ENCODE measurements around the gene POLR1E.
"Not testable (repeated sequence)": the region's sequence is repeated elsewhere in the genome, so short reads cannot be mapped to it uniquely, and the experiment has no call there.

POLR1E gene

DNA sequence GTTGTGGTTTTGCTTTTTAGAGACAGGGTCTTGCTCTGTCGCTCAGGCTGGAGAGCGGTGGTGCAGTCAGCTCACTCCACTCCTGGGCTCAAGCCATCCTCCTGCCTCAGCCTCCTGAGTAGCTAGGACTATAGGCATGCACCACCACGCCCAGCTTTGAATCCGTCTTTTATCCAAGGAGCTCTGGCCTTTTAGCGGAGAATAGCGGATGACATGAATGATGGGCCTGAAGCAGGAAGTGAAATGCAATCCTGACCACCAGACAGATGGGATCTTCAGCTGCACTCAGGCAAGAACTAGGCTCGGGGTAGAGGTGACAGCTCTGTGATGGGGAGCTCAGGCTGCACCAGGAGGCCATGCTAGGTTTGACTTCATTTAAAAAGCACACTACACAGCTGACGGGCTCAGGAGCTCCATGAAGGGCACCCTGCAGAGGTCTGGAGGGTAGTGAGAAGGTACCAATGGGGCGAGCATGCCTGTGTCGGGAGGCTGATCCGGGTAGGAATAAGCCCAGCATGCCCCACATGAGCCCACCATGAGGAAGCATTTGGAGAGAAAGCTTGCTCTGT is 21.9 kb downstream of the POLR1E start:
- DNase-seq, result no peak

DNA sequence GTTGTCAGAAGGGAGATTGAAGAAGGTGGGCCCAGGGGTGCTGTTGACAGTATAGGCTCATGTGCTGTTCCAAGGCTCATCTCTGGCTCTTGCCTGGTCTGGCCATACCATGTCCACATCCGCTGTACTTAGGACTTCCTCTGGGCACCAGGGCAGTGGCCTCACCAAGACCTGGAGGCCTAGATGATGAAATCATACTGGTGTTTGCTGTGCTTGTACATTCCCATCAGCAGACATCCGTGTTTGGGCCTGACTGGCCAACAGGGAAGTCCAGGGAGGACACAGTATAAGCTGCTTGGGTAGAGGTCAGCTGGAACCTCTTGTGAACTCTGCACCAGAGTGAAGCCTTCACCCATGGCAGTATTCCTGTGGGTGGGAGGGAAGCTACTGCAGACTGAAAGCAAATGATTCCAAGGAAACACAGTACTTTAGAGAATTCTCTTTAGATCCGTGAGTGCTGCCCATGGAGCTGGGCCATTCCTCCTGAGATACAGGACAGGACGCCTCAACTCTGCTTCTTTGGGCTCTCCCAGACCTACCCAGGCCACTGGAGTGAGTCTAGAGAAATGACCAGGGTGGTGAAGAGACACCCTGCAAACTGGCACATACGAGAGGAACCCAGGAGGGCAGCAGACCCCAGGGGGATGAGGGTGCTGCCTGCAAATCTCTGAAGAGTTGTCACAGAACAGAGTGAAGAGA is 22.5 kb downstream of the POLR1E start:
- no peak for DNase-seq

DNA sequence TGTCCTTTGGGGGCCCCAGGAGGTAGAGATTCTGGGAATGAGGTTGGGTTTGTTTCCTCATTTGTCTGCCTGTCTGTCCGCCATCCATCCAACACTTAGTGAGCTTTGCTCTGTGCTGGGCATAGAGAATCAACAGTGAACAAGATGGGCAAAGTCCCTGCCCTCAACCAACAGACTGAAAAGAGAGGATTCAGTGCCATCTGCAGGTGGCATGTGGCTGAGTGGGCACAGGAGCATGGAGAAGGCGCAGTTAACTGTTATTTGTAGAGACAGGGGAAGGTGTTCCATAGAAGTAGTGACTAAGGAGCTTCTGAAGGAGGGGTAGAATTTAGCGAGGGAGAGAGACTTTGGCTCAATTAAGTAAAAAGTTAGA is 23.1 kb downstream of the POLR1E start:
- DNase-seq, result no peak

DNA sequence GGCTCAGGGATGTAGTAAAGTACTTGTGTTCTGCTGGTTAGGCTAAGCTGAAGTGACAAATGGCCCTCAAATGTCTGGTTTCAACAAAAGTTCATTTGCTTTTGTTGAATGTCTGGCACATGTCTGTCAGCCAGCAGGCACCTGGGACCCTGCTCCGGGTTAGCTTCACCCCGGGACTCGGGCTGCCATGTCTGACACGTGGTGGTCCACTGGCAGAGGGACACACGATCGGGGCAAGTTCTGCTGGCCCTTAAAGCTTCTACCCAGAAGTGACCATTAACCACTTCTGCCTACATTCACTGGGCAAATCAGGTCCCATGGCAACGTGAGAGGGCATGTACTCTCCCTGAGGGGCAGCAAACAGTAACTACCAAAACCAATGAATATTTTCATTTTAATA is 23.8 kb downstream of the POLR1E start:
- no peak for DNase-seq

DNA sequence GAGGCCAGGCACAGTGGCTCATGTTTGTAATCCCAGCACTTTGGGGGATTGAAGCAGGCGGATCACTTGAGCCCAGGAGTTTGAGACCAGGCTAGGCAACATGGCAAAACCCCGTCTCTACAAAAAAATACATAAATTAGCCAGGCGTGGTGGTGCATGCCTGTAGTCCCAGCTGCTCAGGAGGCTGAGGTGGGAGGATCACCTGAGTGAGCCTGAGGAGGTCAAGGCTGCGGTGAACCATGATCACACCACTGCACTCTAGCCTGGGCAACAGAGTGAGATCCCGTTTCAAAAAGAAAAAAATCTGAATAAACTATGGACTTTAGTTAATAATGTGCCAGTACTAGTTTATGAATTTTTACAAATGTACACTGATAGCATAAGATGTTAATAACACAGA is 24.3 kb downstream of the POLR1E start:
- DNase-seq, result not testable (repeated sequence)

DNA sequence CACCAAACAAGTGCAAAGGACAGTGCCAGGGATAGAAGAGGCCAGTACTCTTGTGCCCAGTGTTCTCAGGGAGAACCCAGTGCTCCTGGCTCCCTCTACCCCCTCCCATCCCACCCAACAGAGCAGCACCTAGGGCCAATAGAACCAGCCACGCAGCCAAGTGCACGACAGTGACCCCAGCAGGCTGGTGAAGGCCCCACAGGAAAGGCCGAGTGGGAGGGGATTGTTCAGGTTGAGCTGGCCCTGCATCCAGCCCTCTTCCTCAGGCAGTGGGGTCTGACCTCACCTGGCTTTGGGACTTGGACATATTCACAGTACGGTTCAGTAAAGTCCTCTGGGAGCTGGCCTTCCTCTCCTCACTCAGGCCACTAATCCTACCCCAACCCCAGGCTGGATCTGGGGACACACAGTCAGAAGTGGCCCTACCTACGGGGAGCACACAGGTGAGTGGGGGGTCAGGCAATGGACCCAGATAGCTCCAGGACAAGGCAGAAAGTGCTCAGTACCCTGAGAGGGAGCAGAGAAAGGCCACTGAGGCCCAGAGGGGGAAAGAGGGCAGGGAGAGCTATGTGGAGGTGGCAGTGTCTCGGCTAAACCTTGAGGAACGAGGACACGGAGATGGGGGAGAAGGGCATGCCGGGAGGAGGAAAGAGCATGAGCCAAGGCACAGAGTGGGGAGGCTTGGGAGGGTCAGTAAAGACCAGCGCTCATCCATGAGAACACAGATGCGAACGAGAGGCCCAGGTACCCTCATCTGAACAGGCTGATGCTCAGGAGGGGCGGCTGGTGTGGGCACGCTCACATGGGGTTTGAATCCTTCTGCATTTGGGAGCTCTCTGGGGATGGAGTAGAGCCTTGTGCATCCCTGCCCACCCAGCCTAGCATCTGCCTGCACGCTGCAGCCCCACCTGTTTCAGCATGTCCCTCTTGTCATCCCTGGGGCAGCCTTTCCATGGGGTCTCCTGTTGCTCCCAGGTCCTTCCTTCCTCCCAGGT is 25.6 kb downstream of the POLR1E start:
- no peak for DNase-seq

DNA sequence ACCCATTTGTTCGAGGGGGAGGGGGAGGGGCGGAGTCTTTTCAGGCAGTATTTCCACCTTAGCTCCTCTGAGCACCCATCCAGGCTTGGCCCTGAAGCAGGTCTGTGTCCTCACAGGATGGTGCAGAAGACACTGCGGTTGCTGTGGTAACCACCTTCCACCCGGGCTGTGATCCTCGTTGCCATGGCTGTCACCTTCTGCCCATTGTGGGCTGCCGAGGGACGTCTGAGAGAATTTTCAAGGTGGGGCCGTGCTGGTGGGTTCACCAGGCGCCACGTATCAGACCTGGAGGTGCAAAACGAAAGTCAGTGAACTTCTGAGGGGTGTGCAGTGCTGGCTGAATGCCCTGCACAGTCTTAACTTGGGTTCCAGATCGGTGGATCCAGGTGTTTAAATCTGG is 26.7 kb downstream of the POLR1E start:
- no peak for DNase-seq

DNA sequence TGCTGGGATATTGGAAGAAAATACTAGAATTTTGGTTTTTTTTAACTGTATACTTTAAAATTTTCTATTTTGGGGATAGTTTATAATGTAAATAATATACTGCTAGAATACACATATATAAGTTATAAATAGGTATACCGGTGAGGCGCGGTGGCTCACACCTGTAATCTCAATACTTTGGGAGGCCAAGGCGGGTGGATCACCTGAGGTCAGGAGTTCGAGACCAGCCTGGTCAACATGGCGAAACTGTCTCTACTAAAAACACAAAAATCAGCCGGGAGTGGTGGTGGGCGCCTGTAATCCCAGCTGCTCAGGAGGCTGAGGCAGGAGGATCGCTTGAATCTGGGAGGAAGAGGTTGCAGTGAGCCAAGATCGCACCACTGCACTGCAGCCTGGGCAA is 28.7 kb downstream of the POLR1E start:
- DNase-seq, result not testable (repeated sequence)

DNA sequence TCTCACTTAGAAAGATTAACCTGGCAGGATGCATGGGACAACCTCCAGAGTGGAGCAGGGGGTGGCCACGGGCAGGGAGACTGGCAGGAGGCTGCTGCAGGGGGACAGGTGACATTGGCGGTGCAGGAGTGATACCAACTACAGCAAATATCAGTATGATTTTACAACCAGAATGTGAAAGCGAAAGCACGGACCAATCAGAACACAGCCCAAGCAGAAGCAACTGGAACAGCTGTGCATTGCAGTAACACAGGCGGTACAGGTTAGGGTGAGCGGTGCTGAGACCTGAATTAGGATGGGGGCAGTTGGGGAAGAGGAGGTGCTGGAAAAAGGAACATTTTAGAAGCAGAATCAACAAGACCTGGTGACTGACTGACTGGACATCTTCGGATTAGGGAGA is 29.3 kb downstream of the POLR1E start:
- DNase-seq, result no peak

DNA sequence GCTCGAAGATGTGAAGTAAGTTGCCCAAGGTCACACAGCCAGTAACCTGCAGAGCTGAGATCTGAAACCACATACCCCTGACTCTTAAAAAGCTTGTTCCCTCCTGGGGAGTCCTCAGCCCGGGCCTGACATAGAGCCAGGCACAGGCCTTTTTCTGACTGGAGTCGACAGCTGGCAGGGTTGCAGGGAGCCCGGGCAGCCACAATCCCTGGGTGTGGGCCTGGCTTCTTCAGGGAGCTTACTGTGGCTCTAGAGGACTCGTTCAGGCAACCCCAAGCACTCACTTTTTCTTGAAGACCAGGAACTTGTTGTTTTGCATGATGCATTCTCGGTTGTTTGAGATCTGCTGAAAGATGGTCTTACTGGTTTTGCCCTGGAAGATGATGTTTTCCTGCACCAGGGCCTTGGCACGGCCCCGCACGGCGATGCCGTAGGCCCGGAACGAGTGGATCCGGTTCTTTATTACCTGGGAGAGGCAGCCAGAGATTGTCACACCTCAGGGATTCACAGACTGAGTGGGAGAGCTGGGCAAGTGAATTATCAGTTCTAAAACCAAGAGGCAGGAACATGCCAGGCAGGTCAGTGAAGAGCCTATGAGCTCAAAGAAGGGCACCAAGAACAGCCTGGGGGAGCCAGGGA is 30.0 kb downstream of the POLR1E start:
- DNase-seq, result no peak

DNA sequence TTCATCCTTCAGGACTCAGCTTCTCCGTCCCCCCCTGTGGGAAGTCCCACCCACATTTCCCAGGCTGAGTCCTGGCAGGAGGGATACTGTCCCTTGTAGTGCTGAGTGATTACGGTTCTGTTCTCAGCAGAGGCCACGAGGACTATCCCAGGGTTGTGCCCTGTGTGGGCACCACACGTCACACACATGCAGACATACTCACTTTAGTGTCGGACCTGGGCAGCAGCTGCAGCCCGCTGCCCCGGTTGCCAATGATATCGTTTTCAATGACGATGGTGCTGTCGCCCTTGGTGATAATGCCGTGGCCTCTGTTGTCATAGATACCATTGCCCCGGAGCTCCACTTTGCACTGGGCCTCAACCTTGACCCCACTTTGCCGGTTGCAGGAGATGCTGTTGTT is 32.2 kb downstream of the POLR1E start:
- DNase-seq, result no peak

DNA sequence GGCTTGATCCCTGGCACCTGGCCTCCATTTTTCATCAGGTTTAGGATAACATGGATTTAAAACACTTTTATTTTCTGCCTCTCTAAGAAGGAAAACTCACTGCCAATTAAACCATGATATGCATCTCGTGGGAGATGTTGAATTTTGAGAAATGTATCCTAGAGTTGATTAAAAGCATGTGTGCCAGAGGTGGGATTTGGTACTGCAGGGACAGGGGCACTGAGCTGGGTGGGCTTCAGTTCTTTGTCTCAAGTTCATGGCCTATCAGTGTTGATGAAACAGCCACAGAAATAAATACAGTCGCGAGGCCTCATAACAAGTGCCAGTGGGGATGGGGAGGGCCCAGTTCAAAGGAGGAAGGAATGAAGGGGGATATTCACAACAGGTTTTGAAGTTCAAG is 34.9 kb downstream of the POLR1E start:
- DNase-seq, result no peak

DNA sequence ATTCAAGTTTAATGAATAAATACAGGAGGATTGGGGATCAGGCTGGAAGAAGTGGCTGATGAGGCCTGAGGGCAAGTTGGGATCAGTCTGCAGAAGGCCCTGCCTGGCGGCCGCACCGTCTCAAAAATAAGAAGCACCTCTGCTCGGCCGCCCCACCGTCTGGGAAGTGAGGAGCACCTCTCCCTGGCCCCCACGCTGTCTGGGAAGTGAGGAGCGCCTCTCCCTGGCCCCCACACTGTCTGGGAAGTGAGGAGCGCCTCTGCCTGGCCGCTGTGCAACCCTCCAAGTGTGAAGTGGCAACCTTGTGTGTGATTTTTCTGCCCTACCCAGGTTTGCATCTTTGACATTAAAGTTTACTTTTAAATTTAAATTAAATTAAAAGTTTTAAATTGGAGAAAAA is 35.4 kb downstream of the POLR1E start:
- no peak for DNase-seq

DNA sequence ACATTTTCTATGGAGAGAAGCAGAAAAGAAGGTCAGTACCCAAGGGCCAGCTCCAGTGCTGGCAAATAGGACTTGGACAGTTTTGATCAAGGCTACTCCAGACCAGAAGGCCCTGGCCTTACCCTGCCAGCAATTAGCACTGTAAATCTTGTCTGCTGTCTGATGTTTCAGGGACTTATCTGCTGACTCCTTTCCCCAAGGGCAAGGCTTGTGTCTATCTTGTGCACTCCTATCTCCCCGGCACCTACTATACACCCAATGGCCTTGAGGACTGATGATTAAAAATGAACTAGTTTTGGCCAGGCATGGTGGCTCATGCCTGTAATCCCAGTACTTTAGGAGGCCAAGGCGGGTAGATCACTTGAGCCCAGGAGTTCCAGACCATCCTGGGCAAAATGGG is 37.2 kb downstream of the POLR1E start:
- DNase-seq, result no peak

DNA sequence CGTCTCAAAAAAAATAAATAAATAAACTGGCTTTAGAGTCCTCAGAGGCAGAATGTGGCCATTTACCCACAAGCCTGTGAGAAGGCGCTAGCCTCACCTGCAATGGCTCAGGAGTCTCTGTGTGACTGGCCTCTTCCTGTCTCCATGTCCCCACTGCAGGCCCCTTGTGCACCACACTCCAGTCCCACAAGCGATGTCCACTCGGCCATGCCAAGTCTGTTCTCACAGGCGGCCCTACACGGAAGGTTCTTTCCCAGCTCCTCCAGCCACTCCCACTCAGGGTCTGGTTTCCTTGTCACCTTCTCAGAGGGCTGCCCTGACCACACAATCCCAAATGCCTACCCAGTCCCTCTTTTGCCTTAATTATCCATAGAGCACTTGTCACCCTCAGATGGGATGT is 38.2 kb downstream of the POLR1E start:
- no peak for DNase-seq

DNA sequence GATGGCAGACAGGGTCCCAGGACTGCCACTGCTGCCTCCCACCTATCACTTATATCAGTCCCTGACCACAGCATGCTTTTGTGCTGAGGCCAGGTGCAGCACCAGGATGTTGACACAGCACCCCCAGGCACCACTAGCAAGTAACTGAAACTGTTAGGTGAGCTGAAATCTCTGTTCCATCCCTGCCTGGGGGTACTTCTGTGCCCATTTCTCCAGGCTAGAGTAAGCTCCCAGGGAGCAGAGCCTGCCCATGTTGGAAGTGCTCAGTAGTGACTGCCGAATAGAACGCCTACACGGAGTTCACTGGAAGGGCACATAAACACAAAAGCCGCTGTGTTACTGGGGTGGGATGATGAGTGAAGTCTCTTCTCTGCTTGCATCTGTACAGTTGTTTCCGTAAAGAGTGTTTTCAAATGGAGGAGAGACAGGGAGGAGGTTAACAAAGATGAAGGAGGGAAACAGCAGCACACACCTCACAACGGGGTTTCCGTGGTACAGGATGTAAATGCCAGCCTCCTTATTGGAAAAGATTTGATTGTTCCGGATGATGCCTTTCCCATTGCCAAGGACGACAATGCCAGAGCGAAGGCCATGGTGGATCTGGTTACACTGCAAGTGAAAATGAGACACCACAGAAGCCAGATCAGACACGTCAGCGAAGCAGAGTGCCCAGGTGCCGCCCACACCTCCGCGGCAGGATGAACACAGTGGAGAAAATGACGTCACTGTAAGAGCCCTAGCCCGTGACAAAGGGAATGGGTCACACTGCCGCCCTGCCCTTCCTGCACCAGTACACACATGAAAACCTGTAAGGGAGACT is 43.1 kb downstream of the POLR1E start:
- peak; percentile 62 for DNase-seq

DNA sequence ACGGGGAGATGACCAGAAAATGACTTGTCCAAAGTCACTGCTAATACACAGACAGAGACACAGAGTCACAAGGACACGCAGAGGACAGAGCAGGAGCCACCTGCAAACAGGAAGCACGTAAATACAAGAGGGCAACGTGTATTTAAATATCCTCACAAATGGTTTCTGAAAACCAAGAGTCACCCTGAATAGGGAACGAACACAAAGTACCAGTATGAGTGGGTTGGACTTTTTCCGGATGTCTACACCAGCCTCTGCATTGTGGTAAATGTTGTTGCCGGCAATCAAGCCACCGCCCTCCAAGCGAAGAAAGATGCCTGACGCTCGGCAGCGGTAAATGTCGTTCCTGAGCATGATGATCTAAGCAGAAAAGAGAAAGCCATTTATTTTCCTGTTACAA is 46.0 kb downstream of the POLR1E start:
- DNase-seq, result no peak

DNA sequence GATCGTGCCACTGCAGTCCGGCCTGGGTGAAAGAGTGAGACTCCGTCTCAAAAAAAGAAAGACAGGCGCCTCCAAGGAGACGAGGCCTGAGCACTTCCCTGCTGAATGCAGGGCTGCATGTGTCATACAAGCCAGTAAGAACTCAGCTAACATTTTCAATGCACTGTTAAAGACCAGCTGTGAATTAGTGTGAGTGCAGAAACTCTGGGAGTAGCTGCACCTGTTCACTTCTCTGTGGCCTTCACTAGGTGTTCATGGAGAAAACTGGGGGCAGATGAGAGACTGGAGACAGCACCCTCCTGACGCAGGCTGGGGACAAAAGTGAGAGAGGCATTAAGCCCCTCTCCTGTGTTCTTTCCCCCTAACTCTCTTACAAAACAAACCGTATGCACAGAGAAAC is 48.7 kb downstream of the POLR1E start:
- no peak for DNase-seq

DNA sequence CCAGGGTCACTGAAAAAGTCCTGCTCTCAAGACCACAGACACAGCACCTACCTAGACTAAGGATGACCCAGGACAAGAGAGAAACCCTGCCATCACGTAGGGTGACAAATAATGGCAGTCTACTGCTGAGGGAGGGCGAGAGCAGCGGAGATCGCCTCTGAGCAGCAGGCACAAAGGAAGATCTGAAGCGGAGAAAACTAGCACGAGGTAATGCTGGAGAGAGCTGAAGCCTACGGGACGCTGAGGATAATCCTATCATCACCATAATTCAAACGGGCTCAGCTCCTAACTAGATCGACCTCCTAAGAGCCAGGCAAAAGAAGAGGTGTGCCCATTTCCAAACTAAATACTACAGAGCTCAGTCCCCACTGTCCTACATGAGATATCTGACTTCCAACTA is 49.2 kb downstream of the POLR1E start:
- no peak for DNase-seq

DNA sequence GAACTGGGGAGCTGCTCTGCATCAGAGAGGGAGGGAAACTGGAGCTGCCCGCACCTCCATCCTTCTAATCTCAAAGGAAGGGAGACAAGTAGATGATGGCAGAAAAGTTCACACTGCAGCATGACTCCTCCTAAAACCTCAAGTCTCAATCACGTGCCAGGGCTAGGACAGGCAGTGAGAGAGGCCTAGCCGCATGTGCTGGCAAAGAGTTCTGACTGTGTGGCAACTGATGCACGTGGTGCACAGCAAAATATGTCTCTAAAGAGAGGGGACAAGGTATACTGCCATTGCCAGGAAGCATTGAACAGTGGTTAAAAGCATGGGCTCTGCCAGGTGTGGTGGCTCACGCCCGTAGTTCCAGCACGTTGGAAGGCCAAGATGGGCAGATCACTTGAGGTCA is 52.4 kb downstream of the POLR1E start:
- no peak for DNase-seq

DNA sequence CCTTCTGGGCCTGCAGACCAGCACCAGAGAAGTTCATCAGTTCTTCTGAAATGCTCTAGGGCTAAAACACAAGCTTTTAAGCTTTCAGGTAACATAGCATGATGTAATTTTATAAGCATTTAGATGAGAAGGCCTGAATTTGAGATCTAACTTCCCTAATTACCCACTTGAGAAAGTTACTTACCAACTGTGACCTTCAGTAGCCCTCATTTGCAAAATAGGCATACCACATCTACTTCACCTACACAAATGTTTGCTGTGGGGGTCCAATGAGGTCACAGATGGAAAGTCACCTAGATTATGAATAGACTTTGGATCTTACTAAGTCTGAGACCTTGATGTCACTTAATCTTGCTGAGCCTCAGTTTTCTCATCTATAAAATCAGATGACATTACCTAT is 53.9 kb downstream of the POLR1E start:
- DNase-seq, result no peak

DNA sequence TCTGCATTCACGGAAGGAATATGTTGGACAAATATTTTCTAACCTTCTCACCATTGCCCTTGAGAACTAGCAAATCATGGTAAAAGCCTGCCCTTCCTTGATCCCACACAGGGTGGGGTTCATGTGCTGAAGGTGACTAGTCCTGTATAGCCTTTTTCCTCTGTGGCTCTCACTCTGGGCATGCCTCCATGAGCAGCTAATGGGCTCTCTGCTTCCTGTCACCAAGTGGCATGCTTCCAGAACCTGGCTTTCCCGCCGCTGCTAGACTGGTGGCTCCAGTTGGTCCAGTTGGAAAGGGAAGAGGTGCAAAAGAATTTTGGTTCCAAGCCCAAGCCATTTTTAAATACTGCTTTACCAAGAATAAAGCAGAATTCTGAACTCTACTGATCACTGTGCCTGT is 54.9 kb downstream of the POLR1E start:
- no peak for DNase-seq

DNA sequence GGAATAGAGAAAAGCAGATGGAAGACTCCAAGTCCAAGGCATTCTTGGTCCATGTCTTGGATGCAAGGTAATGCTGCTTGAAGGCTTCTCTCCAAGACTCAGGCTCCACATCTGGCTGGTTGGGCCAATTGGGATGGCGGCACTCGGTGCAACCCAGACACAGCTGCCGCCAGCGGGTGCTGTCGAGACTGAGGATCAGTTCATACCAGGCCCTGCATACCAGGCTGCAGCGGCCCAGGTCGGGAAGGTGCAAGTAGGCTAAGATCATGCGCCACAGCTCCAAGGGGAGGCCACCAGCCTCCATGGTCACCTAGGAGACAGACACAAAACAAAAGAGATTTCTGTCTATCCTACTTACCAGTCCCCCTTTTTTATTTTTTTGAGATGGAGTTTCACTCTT is 55.7 kb downstream of the POLR1E start:
- no peak for DNase-seq
